GM12875 (cell line): ENCODE results near the gene ATP2C2.

Experiments
- H3K4me3 ChIP-seq: one replicate; pipeline ENCODE4 v1.5.1; 2011; ENCODE audit warnings: low read depth, low read length, control low read depth
- CTCF ChIP-seq: IDR thresholded peaks from 2 replicates; pipeline ENCODE4 v1.5.1; 2011; ENCODE audit warnings: low read depth, mild to moderate bottlenecking, control low read depth, inconsistent platforms, low read length, moderate library complexity, borderline replicate concordance; ENCODE audit not compliant: insufficient read depth

ATP2C2 gene

DNA sequence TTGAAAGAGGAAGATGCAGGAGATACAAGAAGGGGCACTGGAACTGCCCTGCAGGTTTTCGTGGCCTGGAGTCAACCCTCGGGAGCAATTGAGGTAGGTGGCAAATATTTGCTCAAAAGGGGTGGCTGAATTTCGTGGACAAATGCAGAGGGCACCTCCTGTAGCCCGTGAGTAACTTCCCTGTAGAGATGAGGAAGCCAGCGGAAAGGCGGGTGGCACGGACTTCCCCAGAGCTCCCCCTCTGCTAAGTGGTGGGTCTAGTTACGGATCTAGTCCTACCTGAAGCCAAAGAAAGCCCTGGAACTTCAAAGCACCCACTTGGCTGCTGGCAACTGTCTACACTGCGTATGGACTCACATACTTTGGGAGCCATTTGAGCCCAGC lies 1.0 kb upstream of the ATP2C2 start:
- H3K4me3 ChIP-seq = no peak overlapping the region

GRCh38 chr16:84367750-84368307 lies 509 bp upstream of the ATP2C2 start:
- no peak for TF ChIP-seq CTCF
- H3K4me3 ChIP-seq = no peak overlapping the region

More for the DNA sequence above, 1.0 kb upstream of the ATP2C2 start:
- TF ChIP-seq CTCF = no peak

DNA sequence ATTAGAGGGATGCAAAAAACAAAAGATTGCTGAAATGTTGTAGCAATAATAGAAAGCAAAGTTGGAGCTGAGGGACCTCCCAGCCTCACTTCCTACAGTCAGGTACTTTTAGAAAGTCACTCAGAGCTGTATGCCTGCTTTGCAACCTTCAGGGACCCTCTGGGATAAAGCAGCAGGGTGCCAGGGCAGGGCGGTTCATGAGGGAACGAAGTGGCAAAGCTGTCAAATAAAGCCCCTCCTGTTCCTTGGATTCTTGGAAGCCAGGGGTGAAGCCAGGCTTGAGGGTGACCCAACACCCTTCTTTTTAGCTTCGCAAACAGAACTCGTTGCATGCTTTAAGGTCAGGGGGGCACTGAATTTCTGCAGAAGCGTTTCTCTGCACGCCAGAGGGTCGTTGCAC lies 767 bp downstream of the ATP2C2 start:
- no peak overlapping the region for H3K4me3 ChIP-seq
- no peak for TF ChIP-seq CTCF

DNA sequence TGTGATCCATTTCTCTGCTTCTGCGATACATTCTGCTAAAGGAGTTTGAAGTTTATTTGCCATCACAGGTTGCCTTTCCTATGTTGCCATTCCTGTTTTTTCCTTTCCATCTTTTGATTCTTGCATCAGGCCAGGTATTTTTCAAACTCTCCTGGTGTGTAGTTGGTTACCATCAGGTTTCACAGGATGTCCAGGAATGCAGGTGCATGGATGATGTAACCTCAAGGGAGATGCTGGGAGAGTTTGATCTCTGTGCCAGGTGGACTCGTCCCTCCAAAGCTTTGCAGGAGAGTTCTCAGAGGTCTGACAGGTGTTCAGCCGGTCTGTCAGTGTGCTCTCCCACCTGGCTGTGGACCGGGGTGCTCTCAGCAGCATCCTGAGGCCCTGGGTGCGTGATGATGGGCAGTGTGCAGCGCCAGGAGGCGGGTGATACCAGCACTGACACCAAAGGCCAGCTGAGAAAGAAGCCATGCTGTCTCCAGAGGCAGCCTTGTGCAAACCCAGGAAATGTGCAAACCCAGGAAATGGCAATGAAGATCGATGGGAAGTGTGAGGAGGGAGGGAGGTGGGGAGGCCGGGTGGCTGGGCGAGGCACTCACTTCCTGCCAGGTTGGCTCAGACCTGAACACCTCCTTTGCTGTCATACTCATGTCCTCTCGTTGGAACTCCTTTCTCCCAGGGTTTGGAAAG lies 1.7 kb downstream of the ATP2C2 start:
- H3K4me3 ChIP-seq = no peak overlapping the region
- no peak for TF ChIP-seq CTCF

GRCh38 chr16:84370723-84371552 lies 2.6 kb downstream of the ATP2C2 start:
- H3K4me3 ChIP-seq = no peak overlapping the region
- TF ChIP-seq CTCF = no peak

DNA sequence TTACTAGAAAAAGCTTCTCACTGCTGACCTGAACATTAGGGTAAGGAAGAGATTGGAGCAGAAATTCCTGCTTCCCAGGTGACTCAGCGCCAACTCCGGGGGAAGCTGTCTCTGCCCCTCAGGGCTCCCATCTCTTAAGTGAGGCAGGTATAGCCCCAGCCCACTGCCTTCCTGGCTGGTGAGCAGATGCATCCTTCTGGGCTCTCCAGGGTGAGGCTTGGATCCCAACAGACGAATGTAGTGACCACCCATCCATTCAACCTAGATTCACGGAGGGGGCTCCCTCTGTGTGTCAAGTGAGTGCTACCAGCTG lies 3.2 kb downstream of the ATP2C2 start:
- no peak for TF ChIP-seq CTCF
- no peak overlapping the region for H3K4me3 ChIP-seq
